ENCODE data around the gene PTK6. TPM values are rescaled to one million over a fixed set of nuclear protein-coding genes. Genes with fewer than 3 reads are reported as not detected.
A peak's percentile ranks its signal among the peaks of the same experiment; 100 is the strongest.

Gene PTK6
- total RNA-seq, 1 donor from 2014 or later, result 0.49 TPM

GRCh38 chr20:63539441-63540370, 2.5 kb upstream of the PTK6 start:
- Mint-ChIP-seq H3K4me3 (no peak overlapping the region), H3K27me3 (no peaks in the 10 kb centered on the region), H3K9me3 (no peaks in the 10 kb centered on the region), H3K4me1 (peaks cover 42% of the 10 kb centered on the region), H3K27ac (peak overlapping the region; percentile 30), H3K36me3 (ENCODE audit: low read depth) (no peaks in the 10 kb centered on the region)
- TF ChIP-seq CTCF (IDR thresholded peaks at IDR 0.05), result no peak
- intact Hi-C loops (cut with micrococcal nuclease), result loop anchor here (5.0 kb wide), 3 partner anchors 198 to 518 kb away; partner anchors contain the start of genes C20orf204, LIME1 and SLC2A4RG
- ATAC-seq (ENCODE audit: low read depth) (no peak), DNase-seq (no peak)
- POLR2A ChIA-PET, result interaction anchor here (0.6 to 3.5 kb wide), 7 partner anchors 13 to 416 kb away, joined by 3 to 47 read pairs (median 5); partner anchors contain the start of genes FNDC11, HELZ2, PPDPF and TPD52L2
- CTCF ChIA-PET, result interaction anchor here (1.1 to 3.1 kb wide), 6 partner anchors 12 to 499 kb away, joined by 5 to 27 read pairs (median 14); partner anchors contain the start of gene TPD52L2

GRCh38 chr20:63539092-63539430, 1.9 kb upstream of the PTK6 start:
- no peak for TF ChIP-seq CTCF (IDR thresholded peaks at IDR 0.05)
- intact Hi-C loops (cut with micrococcal nuclease), result loop anchor here (5.0 kb wide), 3 partner anchors 198 to 518 kb away; partner anchors contain the start of genes C20orf204, LIME1 and SLC2A4RG
- POLR2A ChIA-PET, result interaction anchor here (0.6 to 3.5 kb wide), 10 partner anchors 14 to 417 kb away, joined by 3 to 47 read pairs (median 7); partner anchors contain the start of genes FNDC11, HELZ2, PPDPF and TPD52L2
- CTCF ChIA-PET, result interaction anchor here (1.1 to 3.1 kb wide), 6 partner anchors 12 to 500 kb away, joined by 5 to 27 read pairs (median 14); partner anchors contain the start of gene TPD52L2
- ATAC-seq (ENCODE audit: low read depth), result no peak
- no peak for DNase-seq
- no peak overlapping the region for H3K4me3 Mint-ChIP-seq
- H3K27ac Mint-ChIP-seq, result no peak overlapping the region
- H3K27me3 Mint-ChIP-seq, result no peaks in the 10 kb centered on the region
- H3K36me3 Mint-ChIP-seq (ENCODE audit: low read depth), result no peaks in the 10 kb centered on the region
- peaks cover 37% of the 10 kb centered on the region for H3K4me1 Mint-ChIP-seq
- no peaks in the 10 kb centered on the region for H3K9me3 Mint-ChIP-seq

- Mint-ChIP-seq H3K9me3 (no peaks in the 10 kb centered on the region), H3K4me3 (peak overlapping the region; percentile 80), H3K4me1 (peaks cover 31% of the 10 kb centered on the region), H3K27me3 (no peaks in the 10 kb centered on the region), H3K27ac (peak overlapping the region; percentile 80), H3K36me3 (ENCODE audit: low read depth) (no peaks in the 10 kb centered on the region)
- TF ChIP-seq CTCF (IDR thresholded peaks at IDR 0.05), result no peak
- CTCF ChIA-PET, result interaction anchor here (0.9 to 3.1 kb wide), 21 partner anchors 13 to 501 kb away, joined by 3 to 27 read pairs (median 4); partner anchors contain the start of genes ARFRP1, GMEB2, HELZ2 and RTEL1
- ATAC-seq (ENCODE audit: low read depth) (peak; percentile 2), DNase-seq (no peak)
- POLR2A ChIA-PET, result interaction anchor here (0.5 to 10.6 kb wide), 35 partner anchors 9 to 541 kb away, joined by 3 to 179 read pairs (median 5); partner anchors contain the start of genes ARFRP1, FNDC11, GMEB2 and HELZ2
- intact Hi-C loops (cut with micrococcal nuclease), result loop anchor here (1.0 to 5.0 kb wide), 11 partner anchors 15 to 519 kb away; partner anchors contain the start of genes ARFRP1, C20orf204, LIME1 and SLC2A4RG
Measured at GRCh38 chr20:63538204-63539091, 1.3 kb upstream of the PTK6 start.

- intact Hi-C loops (cut with micrococcal nuclease), result loop anchor here (1.0 to 5.0 kb wide), 15 partner anchors 16 to 520 kb away; partner anchors contain the start of genes ARFRP1, C20orf204, DNAJC5 and LIME1
- Mint-ChIP-seq H3K36me3 (ENCODE audit: low read depth) (no peaks in the 10 kb centered on the region), H3K9me3 (no peaks in the 10 kb centered on the region), H3K27ac (peak overlapping the region; percentile 80), H3K4me3 (peak overlapping the region; percentile 80), H3K4me1 (peaks cover 27% of the 10 kb centered on the region), H3K27me3 (no peaks in the 10 kb centered on the region)
- peak; percentile 93 for DNase-seq
- POLR2A ChIA-PET, result interaction anchor here (0.5 to 10.6 kb wide), 33 partner anchors 8 to 590 kb away, joined by 3 to 179 read pairs (median 5); partner anchors contain the start of genes ARFRP1, FNDC11, GMEB2 and HELZ2
- peak; percentile 23 for TF ChIP-seq CTCF (IDR thresholded peaks at IDR 0.05)
- peak; percentile 86 for ATAC-seq (ENCODE audit: low read depth)
- CTCF ChIA-PET, result interaction anchor here (0.6 to 3.1 kb wide), 30 partner anchors 14 to 583 kb away, joined by 3 to 27 read pairs (median 4); partner anchors contain the start of genes ARFRP1, GMEB2, HELZ2 and LIME1
Measured at GRCh38 chr20:63537525-63538203, 488 bp upstream of the PTK6 start.
